Ovary (tissue), 9 donors: Measurements from ENCODE around the gene NREP. TPM values are rescaled to one million over a fixed set of nuclear protein-coding genes. Genes with fewer than 3 reads are reported as not detected.

Experiments
- DNase-seq, 5 donors: peaks; one replicate each; pipeline ENCODE4 v3.0.0-alpha.2; 2019 to 2020
- H3K27ac ChIP-seq, 2 donors: fragments of 200-600 bp; one replicate each; pipeline versions ENCODE4 v1.5.1 to v1.8.0; 2019 to 2022
- H3K27me3 ChIP-seq: fragments of 200-600 bp; one replicate; pipeline ENCODE4 v1.8.0; 2022
- H3K36me3 ChIP-seq: fragments of 200-600 bp; sonication (generic); one replicate; pipeline ENCODE4 v1.5.1; 2019
- H3K4me1 ChIP-seq: one replicate; pipeline ENCODE4 v1.8.1; 2013; ENCODE audit warnings: mild to moderate bottlenecking, moderate library complexity; ENCODE audit not compliant: insufficient read depth
- H3K4me3 ChIP-seq: fragments of 200-600 bp; sonication (generic); one replicate; pipeline ENCODE4 v1.5.1; 2017
- H3K9me3 ChIP-seq, 2 donors: fragments of 200-600 bp in 1 of 2; sonication (generic) in 1 of 2; one replicate each; pipeline versions ENCODE4 v1.5.1 to v1.8.1; 2013 to 2019; ENCODE audit warnings: mild to moderate bottlenecking in 1 of 2, moderate library complexity in 1 of 2
- CTCF ChIP-seq, 3 donors: fragments of 450-650 bp in 2 of 3; fragments of 200-600 bp in 1 of 3; IDR thresholded peaks; one replicate each; pipeline versions ENCODE4 v1.5.1 to v1.8.0; 2016 to 2022; ENCODE audit warnings: antibody characterized with exemption in 3 of 3, mild to moderate bottlenecking in 1 of 3
- EP300 ChIP-seq: sonication (generic); formaldehyde crosslinking; IDR thresholded peaks from one replicate; pipeline ENCODE4 v1.6.1; 2017; ENCODE audit warnings: antibody characterized with exemption
- POLR2A ChIP-seq: fragments of 450-650 bp; IDR thresholded peaks from one replicate; pipeline ENCODE4 v1.6.1; 2017; ENCODE audit warnings: antibody characterized with exemption, mild to moderate bottlenecking, moderate library complexity
- WGBS, 3 donors: extraction: QIAGEN DNeasy Blood & Tissue Kit in 1 of 3; methylation state at CpG; one replicate each; pipeline versions ENCODE4 v1.1.5 to v1.1.7; 2013 to 2017; 5-methylcytosine and 5-hydroxymethylcytosine counted together
- intact Hi-C, 4 donors: fragments of 100-400 bp; cut with DNase I; formaldehyde crosslinking; loops; one replicate each; pipeline versions ENCODE4 v1.11.0 to v1.15.1; 2022 to 2023
- polyA plus RNA-seq, 2 donors: library from polyadenylated mRNA; stranded (reverse); fragments of 200-250 nt in 1 of 2; fragments of 350-450 nt in 1 of 2; fragmentation: Illumina TruSeq in 1 of 2; extraction: RNeasy Lipid Tissue Mini Kit (QIAGEN cat#74804) in 1 of 2; gene quantifications; one replicate each; pipeline ENCODE4 v1.2.3, GENCODE V29; 2013 to 2014
- small RNA-seq: library from RNA; depleted of rRNA; stranded (forward); fragments of <200 nt; gene quantifications from one replicate; pipeline ENCODE3, GENCODE V24; 2016
- total RNA-seq, 7 donors: library from RNA; depleted of rRNA in 2 of 7; stranded (reverse); fragments of >200 nt in 2 of 7; fragmentation: NEBNext Ultra II Directional in 3 of 7; extraction: Animal tissue kit (Norgen Biotek cat#: 25700) in 3 of 7; gene quantifications; one replicate each; pipeline versions ENCODE4 v1.1.0 to v1.2.4, GENCODE V29; 2016 to 2023
- donor health status: DM: no; HTN: no; CAD: no; lungs with moderate emphysema.
- donor health status: DM: no; HTN: no; CAD: no.
- donor health status: Bipolar disorder and iron deficiency.
- donor health status: DM: yes; HTN: yes; CAD: no.
- donor health status: DM: no; HTN: no; CAD: no.
- donor health status: DM: yes; HTN: yes; CAD: no.

The NREP gene
- total and polyA plus RNA-seq, 9 donors = 17.0 to 129 (median 31.2) TPM

- Histone ChIP-seq H3K27ac (no peak overlapping the region), H3K27me3 (no peaks in the 10 kb centered on the region), H3K9me3 (no peaks in the 10 kb centered on the region), H3K4me1 (peaks cover 8% of the 10 kb centered on the region), H3K36me3 (no peaks in the 10 kb centered on the region), H3K4me3 (no peak overlapping the region)
- 94 to 96% (median 95%) methylated on average over 8 of the region's 8 CpGs for WGBS, 3 donors
- DNase-seq = no peak
- TF ChIP-seq POLR2A = no peak
- no peak for TF ChIP-seq CTCF (IDR thresholded peaks at IDR 0.05)
- TF ChIP-seq EP300 = no peak
- intact Hi-C loops = no loop called here
These were observed 77.4 kb downstream of the NREP start for GRCh38 chr5:111679611-111680010.

Small RNA genes lying within 50 kb of the gene (small RNA-seq; reads per million reads assigned to genes)
- gene RN7SKP57 = not detected

Other genes starting within 250 kb of the NREP start
- 10 to 100 TPM in 1 of 7 donors, 1 to 10 TPM in 6; 5.3 to 34.1 (median 7.8) TPM for gene STARD4, start 244.7 kb downstream of the NREP start, total RNA-seq
- gene STARD4, start 244.7 kb downstream of the NREP start, polyA plus RNA-seq = 10 to 100 TPM in 1 of 2 donors, 1 to 10 TPM in 1; 4.5 to 14.4 TPM